Left renal pelvis (tissue), 4 donors: Measurements from ENCODE around the gene TRIM9. TPM values are rescaled to one million over a fixed set of nuclear protein-coding genes. Genes with fewer than 3 reads are reported as not detected.
A peak's percentile ranks its signal among the peaks of the same experiment; 100 is the strongest.
"Not testable (repeated sequence)": the region's sequence is repeated elsewhere in the genome, so short reads cannot be mapped to it uniquely, and the experiment has no call there.

Source experiments
- DNase-seq, 4 donors: peaks; one replicate each; pipeline ENCODE4 v3.0.0-alpha.2; 2013; ENCODE audit warnings: low read depth in 4 of 4, low spot score in 3 of 4
- polyA plus RNA-seq, 4 donors: library from polyadenylated mRNA; unstranded; fragments of 120-200 nt; gene quantifications; one replicate each; pipeline ENCODE4 v1.2.1, GENCODE V29; 2013; ENCODE audit not compliant: insufficient read length in 4 of 4

Gene TRIM9
- polyA plus RNA-seq, 4 donors: 1.1 to 2.6 (median 1.7) TPM

GRCh38 chr14:51006781-51007211 is 88.1 kb downstream of the TRIM9 start:
- no peak for DNase-seq

GRCh38 chr14:51006324-51006723 is 88.6 kb downstream of the TRIM9 start:
- no peak for DNase-seq

GRCh38 chr14:51004801-51005526 is 89.9 kb downstream of the TRIM9 start:
- no peak for DNase-seq

- DNase-seq: no peak
Measured at GRCh38 chr14:51004352-51004800, 90.5 kb downstream of the TRIM9 start.

GRCh38 chr14:51002406-51002999 is 92.4 kb downstream of the TRIM9 start:
- peak in 2 of 4 donors; percentile 18 to 23 for DNase-seq

- no peak for DNase-seq
Measured at GRCh38 chr14:51000566-51000965, 94.3 kb downstream of the TRIM9 start.

GRCh38 chr14:50999726-51000125 is 95.2 kb downstream of the TRIM9 start:
- DNase-seq: no peak

- DNase-seq: no peak
Measured at GRCh38 chr14:50998612-50999011, 96.3 kb downstream of the TRIM9 start.

GRCh38 chr14:50997712-50998111 is 97.2 kb downstream of the TRIM9 start:
- DNase-seq: no peak

- DNase-seq: not testable (repeated sequence)
Measured at GRCh38 chr14:50994158-50994557, 100.7 kb downstream of the TRIM9 start.

- no peak for DNase-seq
Measured at GRCh38 chr14:50985859-50986331, 109.0 kb downstream of the TRIM9 start.

- DNase-seq: no peak
Measured at GRCh38 chr14:50985124-50985858, 109.6 kb downstream of the TRIM9 start.

- DNase-seq: no peak
Measured at GRCh38 chr14:50984036-50984710, 110.7 kb downstream of the TRIM9 start.

GRCh38 chr14:50979941-50980850 is 114.7 kb downstream of the TRIM9 start:
- DNase-seq: no peak

- no peak for DNase-seq
Measured at GRCh38 chr14:50978888-50979287, 116.0 kb downstream of the TRIM9 start.

- DNase-seq: no peak
Measured at GRCh38 chr14:50978529-50978871, 116.4 kb downstream of the TRIM9 start.

- DNase-seq: no peak
Measured at GRCh38 chr14:50977863-50978528, 116.9 kb downstream of the TRIM9 start.

GRCh38 chr14:50974118-50974517 is 120.8 kb downstream of the TRIM9 start:
- DNase-seq: no peak

GRCh38 chr14:50972734-50973133 is 122.2 kb downstream of the TRIM9 start:
- no peak for DNase-seq
